Effector memory CD4-positive, alpha-beta T cell (primary cell): Measurements from ENCODE around the gene SLC45A1.

ENCODE experiments used
- DNase-seq, 3 donors: peaks; one replicate each; pipeline ENCODE4 v3.0.0-alpha.2; 2020
- H3K27ac ChIP-seq: 2 replicates; pipeline ENCODE4 v1.7.0; 2013; ENCODE audit warnings: mild to moderate bottlenecking, low read length, moderate library complexity; ENCODE audit not compliant: insufficient read depth, poor library complexity, severe bottlenecking
- H3K27me3 ChIP-seq: replicated peaks from 2 replicates; pipeline ENCODE4 v1.7.0; 2013; ENCODE audit warnings: mild to moderate bottlenecking, low read length; ENCODE audit not compliant: insufficient read depth, control insufficient read depth, poor library complexity, severe bottlenecking
- H3K36me3 ChIP-seq: 2 replicates; pipeline ENCODE4 v1.7.0; 2013; ENCODE audit warnings: mild to moderate bottlenecking, low read length, moderate library complexity; ENCODE audit not compliant: control insufficient read depth, insufficient read depth
- H3K4me1 ChIP-seq: 2 replicates; pipeline ENCODE4 v1.7.0; 2013; ENCODE audit warnings: low read length, mild to moderate bottlenecking; ENCODE audit not compliant: control insufficient read depth, insufficient read depth, poor library complexity, severe bottlenecking
- H3K4me3 ChIP-seq: 2 replicates; pipeline ENCODE4 v1.7.0; 2013; ENCODE audit warnings: low read length, low read depth, mild to moderate bottlenecking; ENCODE audit not compliant: insufficient read depth, poor library complexity, severe bottlenecking
- H3K9me3 ChIP-seq: 2 replicates; pipeline ENCODE4 v1.7.0; 2013; ENCODE audit warnings: mild to moderate bottlenecking, low read length, moderate library complexity; ENCODE audit not compliant: control insufficient read depth

The SLC45A1 gene

DNA sequence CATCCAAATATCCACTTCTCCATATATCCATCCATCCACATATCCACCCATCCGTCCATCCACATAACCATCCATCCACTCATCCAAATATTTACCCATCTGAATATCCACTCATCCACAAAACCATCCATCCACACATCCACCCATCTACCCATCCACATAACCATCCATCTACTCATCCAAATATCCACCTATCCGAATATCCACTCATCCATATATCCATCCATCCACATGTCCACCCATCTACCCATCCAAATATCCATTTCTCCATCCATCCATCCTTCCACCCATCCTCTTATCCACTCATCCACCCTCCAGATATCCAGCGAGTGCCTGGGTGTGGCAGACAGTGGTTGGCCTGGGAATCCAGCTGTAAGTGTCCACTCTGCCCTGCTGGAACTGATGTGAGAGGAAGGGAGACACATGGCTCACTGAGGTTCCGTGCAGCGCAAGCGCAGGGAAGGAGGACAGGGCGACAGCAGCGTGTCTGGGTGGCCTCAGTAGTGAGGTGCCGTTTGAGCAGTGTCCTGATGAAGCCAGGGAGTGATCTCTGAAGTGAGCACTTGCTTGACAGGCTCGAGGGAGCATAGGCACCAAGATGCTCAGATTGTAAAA, 27.1 kb downstream of the SLC45A1 start:
- Histone ChIP-seq H3K9me3 (no peaks in the 10 kb centered on the region), H3K36me3 (no peaks in the 10 kb centered on the region), H3K4me1 (no peaks in the 10 kb centered on the region), H3K27ac (no peak overlapping the region), H3K27me3 (no peaks in the 10 kb centered on the region), H3K4me3 (no peak overlapping the region)
- DNase-seq, result no peak

DNA sequence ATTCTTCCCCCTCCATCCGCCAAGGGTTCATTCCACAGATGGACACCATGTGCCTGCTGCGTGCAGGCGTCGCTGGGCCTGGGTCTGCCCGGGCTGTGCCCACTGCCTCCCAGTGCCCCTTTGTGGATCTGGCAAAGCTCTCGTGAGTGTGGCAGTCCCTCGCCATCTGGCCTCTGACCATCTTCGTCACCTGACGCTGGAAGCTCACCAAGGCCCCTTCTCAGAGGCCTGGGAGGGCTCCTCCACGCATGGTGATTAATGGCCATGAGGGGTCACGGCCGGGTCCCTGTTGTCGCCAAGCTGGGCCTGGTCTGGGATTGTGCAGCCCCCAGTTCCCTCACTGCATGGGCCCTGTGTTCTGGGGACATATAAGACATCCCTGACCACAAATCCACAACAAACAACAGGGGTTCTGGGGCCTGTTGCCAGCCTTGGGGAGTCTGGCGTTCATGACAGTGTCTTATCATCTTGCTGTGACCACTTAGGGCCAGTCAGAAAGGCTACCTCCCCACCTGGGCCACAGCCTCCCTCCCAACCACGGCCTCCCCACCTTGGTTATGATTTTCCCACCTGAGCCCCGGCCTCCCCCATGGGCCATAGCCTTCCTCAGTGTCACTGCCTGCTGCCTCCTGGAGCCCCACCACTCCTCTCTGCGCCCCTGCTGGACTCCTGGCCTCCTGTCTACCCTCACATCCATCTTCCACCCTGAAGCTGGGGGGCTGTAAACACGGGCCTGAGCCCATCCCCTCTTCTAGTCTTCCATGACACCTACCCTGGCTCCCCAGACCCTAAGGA, 27.9 kb downstream of the SLC45A1 start:
- Histone ChIP-seq H3K27me3 (no peaks in the 10 kb centered on the region), H3K4me3 (no peak overlapping the region), H3K4me1 (no peaks in the 10 kb centered on the region), H3K36me3 (no peaks in the 10 kb centered on the region), H3K27ac (no peak overlapping the region), H3K9me3 (no peaks in the 10 kb centered on the region)
- no peak for DNase-seq

DNA sequence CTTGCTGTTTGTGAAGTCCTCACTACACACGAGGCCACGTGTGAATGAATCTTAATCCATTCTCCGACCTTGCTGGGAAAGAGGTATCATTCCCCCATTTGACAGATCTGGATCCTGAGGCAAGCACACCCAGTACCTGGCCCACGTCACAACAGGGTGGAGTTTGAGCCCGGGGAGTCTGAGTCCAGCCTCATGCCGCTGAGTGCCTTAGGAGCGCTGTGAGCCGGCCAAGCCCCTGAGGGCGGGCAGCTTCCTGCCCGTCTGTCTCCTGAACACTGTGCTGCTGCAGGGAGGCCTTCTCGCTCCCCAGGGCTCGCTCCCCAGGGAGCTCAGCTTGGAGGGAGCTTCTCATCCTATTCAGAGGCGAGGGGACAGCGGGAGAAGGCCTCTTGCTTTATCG, 29.7 kb downstream of the SLC45A1 start:
- Histone ChIP-seq H3K4me1 (no peaks in the 10 kb centered on the region), H3K9me3 (no peaks in the 10 kb centered on the region), H3K27ac (no peak overlapping the region), H3K36me3 (no peaks in the 10 kb centered on the region), H3K4me3 (no peak overlapping the region), H3K27me3 (no peaks in the 10 kb centered on the region)
- DNase-seq, result no peak

DNA sequence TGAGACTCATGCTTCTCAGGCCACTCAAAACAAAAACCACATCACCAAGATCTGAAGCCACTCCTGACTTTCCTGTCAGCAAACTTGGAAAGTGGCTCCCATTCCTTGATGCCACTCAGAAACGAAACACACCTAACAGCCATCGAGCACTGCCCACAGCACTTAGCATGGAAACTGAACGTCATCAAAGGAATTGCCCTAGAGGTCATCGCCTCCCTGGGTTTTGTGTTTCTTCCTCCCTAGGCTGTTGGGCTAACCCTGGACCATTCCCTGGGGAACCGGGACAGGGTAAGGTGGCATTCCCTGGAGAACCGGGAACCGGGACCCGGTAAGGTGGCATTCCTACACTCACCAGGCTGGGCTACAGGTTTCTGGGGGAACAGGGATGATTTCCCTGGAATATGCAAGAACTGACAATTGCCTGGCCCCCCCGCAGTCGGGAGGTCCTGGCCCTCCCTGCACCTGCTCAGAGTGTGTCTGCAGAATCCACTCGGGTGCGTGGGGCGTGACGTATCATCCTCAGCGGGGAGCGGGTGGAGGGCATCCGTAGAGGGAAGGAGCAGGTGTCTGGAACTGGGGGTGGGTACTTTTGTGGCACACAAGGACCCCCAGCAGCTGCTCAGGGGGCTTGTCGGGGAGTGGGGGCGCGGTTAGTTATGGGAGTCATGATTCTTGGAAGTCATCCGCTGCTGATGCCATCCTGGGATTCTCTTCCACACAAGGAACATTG, 30.3 kb downstream of the SLC45A1 start:
- Histone ChIP-seq H3K36me3 (peaks cover 3% of the 10 kb centered on the region), H3K4me1 (no peaks in the 10 kb centered on the region), H3K27me3 (no peaks in the 10 kb centered on the region), H3K4me3 (no peak overlapping the region), H3K27ac (no peak overlapping the region), H3K9me3 (no peaks in the 10 kb centered on the region)
- DNase-seq, result no peak

DNA sequence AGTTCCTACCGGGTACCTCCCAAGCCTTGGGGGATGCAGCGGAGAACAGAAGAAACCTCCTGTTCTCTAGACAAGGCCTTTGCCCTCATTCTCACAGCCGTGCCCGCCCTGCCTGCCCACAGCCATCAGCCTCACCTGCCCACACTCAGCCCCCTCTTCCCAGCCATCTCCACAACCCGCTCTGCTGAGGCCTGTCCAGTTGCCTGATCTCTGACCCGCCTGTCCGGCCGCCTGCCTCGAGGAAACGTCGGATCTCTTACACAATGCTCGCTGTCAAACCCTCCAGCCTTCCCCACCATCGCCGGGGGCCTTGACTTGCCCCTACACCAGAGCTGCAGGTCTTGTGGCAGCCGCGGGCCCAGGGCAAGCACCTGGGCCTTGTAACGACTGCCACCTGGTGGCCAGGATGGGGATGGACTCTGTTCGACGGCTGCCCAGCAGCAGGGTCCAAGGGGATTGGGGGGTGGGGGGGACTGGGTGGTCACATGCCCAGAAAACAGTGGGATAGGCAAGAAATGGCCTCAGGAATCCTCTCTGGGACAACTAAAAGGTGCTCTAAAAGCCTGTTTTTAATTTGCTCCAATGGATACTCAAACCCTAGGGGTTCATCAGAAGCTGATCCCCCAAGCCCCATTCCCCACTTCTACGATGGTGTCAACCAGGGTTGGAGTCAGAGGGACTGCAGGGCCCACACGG, 31.0 kb downstream of the SLC45A1 start:
- no peaks in the 10 kb centered on the region for H3K9me3 ChIP-seq
- no peaks in the 10 kb centered on the region for H3K4me1 ChIP-seq
- H3K27ac ChIP-seq, result no peak overlapping the region
- DNase-seq, result peak; percentile 40 to 57 (median 45)
- no peak overlapping the region for H3K4me3 ChIP-seq
- H3K36me3 ChIP-seq, result peaks cover 9% of the 10 kb centered on the region
- H3K27me3 ChIP-seq, result no peaks in the 10 kb centered on the region

DNA sequence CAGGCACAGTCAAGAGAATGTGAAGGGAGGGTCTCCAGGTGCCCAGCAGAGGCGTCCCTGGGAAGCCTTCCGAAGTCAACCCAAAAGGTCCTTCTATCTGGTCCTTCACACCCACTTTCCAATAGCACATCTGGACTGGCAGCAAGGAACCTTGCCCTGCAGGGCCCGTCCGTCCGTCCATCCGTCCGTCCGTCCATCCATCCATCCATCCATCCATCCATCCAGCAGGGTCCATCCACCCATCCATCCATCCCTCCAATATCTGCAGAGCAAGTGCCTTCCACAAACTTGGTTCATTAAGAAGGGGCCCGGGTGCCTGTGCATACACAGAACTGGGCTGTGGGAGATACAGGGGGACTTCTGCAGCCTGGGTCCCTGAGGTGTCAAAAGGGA, 31.6 kb downstream of the SLC45A1 start:
- Histone ChIP-seq H3K9me3 (no peaks in the 10 kb centered on the region), H3K4me1 (no peaks in the 10 kb centered on the region), H3K27ac (no peak overlapping the region), H3K27me3 (no peaks in the 10 kb centered on the region), H3K36me3 (peaks cover 9% of the 10 kb centered on the region), H3K4me3 (no peak overlapping the region)
- no peak for DNase-seq

DNA sequence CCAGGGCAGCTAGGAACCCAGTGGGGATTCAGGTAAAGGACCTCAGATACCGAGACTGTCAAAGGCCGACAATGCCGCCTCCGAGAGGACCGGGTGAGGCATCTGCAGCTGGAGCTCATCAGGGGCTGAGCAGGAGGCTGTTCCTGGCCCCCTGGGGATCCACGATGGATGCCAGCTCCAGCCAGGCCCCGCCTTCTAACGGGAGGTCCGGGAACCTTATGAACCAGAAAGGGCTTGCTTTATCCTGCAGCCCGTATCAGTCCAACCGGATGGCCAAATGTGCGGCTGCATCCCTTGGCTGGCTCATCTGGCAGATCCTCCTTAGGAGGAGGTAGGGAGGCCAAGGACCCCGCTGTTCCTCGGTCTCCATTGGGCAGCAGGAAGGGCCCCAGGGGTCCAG, 32.0 kb downstream of the SLC45A1 start:
- no peaks in the 10 kb centered on the region for H3K9me3 ChIP-seq
- H3K27me3 ChIP-seq, result no peaks in the 10 kb centered on the region
- no peaks in the 10 kb centered on the region for H3K4me1 ChIP-seq
- H3K36me3 ChIP-seq, result peaks cover 11% of the 10 kb centered on the region
- no peak for DNase-seq
- H3K4me3 ChIP-seq, result no peak overlapping the region
- H3K27ac ChIP-seq, result no peak overlapping the region

DNA sequence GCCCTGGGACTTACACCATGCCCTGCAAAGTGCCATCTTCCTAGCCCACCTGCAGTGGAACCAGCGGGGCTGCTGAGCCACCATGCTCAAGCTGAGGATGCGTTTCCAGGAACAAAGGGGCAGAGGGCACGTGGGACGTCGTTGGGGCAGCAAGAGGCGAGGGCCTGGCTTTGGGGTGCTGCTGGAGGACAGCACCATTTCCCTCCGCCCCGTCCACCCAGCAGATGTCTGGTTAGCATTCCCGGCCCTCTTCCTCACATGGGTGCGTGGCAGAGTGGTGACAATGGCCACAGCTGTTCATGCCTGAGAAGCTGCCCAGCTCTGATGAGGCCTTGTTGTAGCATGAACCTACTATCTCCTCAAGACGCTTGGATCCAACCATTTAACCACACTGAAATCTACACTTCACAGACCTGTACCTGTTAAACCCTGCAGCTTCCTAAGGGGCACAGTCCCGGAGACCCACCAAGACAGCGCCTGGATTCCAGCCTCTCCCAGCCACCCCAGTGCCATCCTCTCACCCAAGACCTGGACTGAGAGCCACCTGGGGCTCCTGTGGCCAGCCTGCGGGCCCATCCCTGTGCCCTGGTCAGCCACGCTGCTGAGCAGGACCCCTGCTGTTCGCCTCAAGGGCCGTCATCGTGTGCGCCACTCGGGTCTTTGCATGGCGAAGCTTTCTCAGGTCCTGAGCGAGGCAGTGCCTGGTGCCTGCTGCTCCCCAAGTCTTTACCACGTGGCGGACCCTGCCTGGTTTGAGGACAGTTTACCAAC, 33.2 kb downstream of the SLC45A1 start:
- Histone ChIP-seq H3K9me3 (no peaks in the 10 kb centered on the region), H3K4me3 (no peak overlapping the region), H3K36me3 (peaks cover 22% of the 10 kb centered on the region), H3K4me1 (no peaks in the 10 kb centered on the region), H3K27ac (no peak overlapping the region), H3K27me3 (no peaks in the 10 kb centered on the region)
- no peak for DNase-seq

DNA sequence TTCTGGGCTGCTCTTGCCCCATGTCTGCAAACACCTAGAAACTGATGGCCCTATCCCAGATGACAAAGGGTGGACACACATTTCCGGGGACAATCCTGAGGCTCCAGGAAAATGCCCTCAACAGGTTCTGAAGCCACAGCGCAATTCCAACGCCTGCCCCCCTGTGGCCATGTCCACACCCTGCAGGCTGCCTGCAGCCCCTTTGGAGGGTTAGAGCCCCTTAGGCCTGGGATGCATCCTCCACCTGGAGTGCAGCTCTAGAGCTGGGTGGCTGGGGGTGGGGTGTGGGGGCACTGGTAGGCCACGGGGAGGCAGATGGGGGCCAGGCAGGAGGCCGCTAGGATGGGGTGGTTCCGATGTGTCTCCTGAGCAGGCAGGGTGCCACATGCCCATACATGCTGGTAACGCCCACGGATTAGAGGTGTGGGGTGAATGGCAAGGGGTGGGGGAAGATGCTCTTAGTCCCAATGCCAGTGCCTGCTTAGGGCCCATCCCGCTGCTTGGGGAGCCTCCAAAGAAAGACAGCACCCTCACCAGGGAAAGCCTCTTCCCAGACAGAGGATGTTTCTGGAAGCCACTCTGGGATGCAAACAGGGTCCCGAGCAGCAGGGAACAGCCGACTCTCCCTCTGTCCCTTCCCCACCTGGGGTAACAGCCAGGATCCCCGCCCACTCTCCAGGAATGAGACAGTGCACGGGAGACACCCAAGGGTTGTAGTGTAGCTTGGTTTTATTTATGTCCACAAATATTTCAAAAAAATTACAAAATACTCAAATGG, 34.0 kb downstream of the SLC45A1 start:
- no peaks in the 10 kb centered on the region for H3K4me1 ChIP-seq
- no peak overlapping the region for H3K27ac ChIP-seq
- H3K27me3 ChIP-seq, result no peaks in the 10 kb centered on the region
- DNase-seq, result no peak
- H3K4me3 ChIP-seq, result no peak overlapping the region
- H3K36me3 ChIP-seq, result peaks cover 30% of the 10 kb centered on the region
- H3K9me3 ChIP-seq, result no peaks in the 10 kb centered on the region
